Posterior cingulate gyrus (tissue), 11 donors: ENCODE results near the gene LRRC4C.

Source experiments
- DNase-seq, 10 donors: peaks; one replicate each; pipeline versions ENCODE4 v3.0.0 to v3.0.0-alpha.2; 2020 to 2021; ENCODE audit warnings: mixed read lengths in 3 of 10
- intact Hi-C: fragments of 100-400 bp; cut with DNase I; formaldehyde crosslinking; loops from one replicate; pipeline ENCODE4 v1.15.1; 2023

LRRC4C gene

GRCh38 chr11:41459465-41460401 lies at the start of gene LRRC4C:
LRRC4C (minus strand) TSS chr11:41459652.
- intact Hi-C loops, result loop anchor here (5.0 kb wide), 1 partner anchor 1063 kb away; no protein-coding TSS in a partner anchor
- DNase-seq, result peak in 6 of 10 donors; percentile 8 to 58 (median 13)

- intact Hi-C loops, result no loop called here
- no peak for DNase-seq
Observed at GRCh38 chr11:41508121-41508520, 48.7 kb upstream of the LRRC4C start.

- intact Hi-C loops, result loop anchor here (10.0 kb wide), 1 partner anchor 1025 kb away; no protein-coding TSS in a partner anchor
- no peak for DNase-seq
Observed at GRCh38 chr11:41499429-41499828, 40.0 kb upstream of the LRRC4C start.

- no peak for DNase-seq
- intact Hi-C loops, result loop anchor here (10.0 kb wide), 1 partner anchor 1026 kb away; no protein-coding TSS in a partner anchor
Observed at GRCh38 chr11:41498726-41499125, 39.3 kb upstream of the LRRC4C start.

GRCh38 chr11:41497974-41498373 lies 38.5 kb upstream of the LRRC4C start:
- no peak for DNase-seq
- intact Hi-C loops, result loop anchor here (10.0 kb wide), 1 partner anchor 1027 kb away; no protein-coding TSS in a partner anchor

GRCh38 chr11:41494716-41495115 lies 35.3 kb upstream of the LRRC4C start:
- intact Hi-C loops, result loop anchor here (10.0 kb wide), 1 partner anchor 1030 kb away; no protein-coding TSS in a partner anchor
- DNase-seq, result no peak

GRCh38 chr11:41486424-41486823 lies 27.0 kb upstream of the LRRC4C start:
- DNase-seq, result no peak

GRCh38 chr11:41483956-41484355 lies 24.5 kb upstream of the LRRC4C start:
- no peak for DNase-seq
- intact Hi-C loops, result no loop called here

More at GRCh38 chr11:41486424-41486823, 27.0 kb upstream of the LRRC4C start:
- intact Hi-C loops, result no loop called here

- DNase-seq, result no peak
- intact Hi-C loops, result no loop called here
Observed at GRCh38 chr11:41479179-41479578, 19.7 kb upstream of the LRRC4C start.

GRCh38 chr11:41461057-41461681 lies 1.7 kb upstream of the LRRC4C start:
- DNase-seq, result no peak
- intact Hi-C loops, result loop anchor here (5.0 kb wide), 1 partner anchor 1061 kb away; no protein-coding TSS in a partner anchor

- DNase-seq, result no peak
- intact Hi-C loops, result no loop called here
Observed at GRCh38 chr11:41458641-41459040, 811 bp downstream of the LRRC4C start.

- intact Hi-C loops, result no loop called here
- no peak for DNase-seq
Observed at GRCh38 chr11:41458154-41458553, 1.3 kb downstream of the LRRC4C start.

- DNase-seq, result no peak
- intact Hi-C loops, result no loop called here
Observed at GRCh38 chr11:41457216-41458014, 2.0 kb downstream of the LRRC4C start.

- DNase-seq, result no peak
- intact Hi-C loops, result no loop called here
Observed at GRCh38 chr11:41456269-41456668, 3.2 kb downstream of the LRRC4C start.

GRCh38 chr11:41451011-41451410 lies 8.4 kb downstream of the LRRC4C start:
- no peak for DNase-seq
- intact Hi-C loops, result no loop called here

GRCh38 chr11:41449483-41450050 lies 9.9 kb downstream of the LRRC4C start:
- intact Hi-C loops, result no loop called here
- DNase-seq, result no peak

GRCh38 chr11:41446566-41446965 lies 12.9 kb downstream of the LRRC4C start:
- no peak for DNase-seq
- intact Hi-C loops, result no loop called here

- no peak for DNase-seq
- intact Hi-C loops, result no loop called here
Observed at GRCh38 chr11:41446107-41446506, 13.3 kb downstream of the LRRC4C start.

- intact Hi-C loops, result no loop called here
- no peak for DNase-seq
Observed at GRCh38 chr11:41437006-41437490, 22.4 kb downstream of the LRRC4C start.

GRCh38 chr11:41435531-41435930 lies 23.9 kb downstream of the LRRC4C start:
- no peak for DNase-seq
- intact Hi-C loops, result no loop called here
